22Rv1 (cell line): ENCODE data around the gene MAPK1.
"Not testable (repeated sequence)": the region's sequence is repeated elsewhere in the genome, so short reads cannot be mapped to it uniquely, and the experiment has no call there.

Experiments
- CTCF ChIP-seq: fragments of 450-650 bp; IDR thresholded peaks from 2 replicates; pipeline ENCODE4 v1.5.1; 2017; ENCODE audit warnings: mild to moderate bottlenecking
- ZFX ChIP-seq: fragments of 450-650 bp; IDR thresholded peaks from 2 replicates; pipeline ENCODE4 v1.6.1; 2017; ENCODE audit warnings: antibody characterized with exemption, borderline replicate concordance

- TF ChIP-seq CTCF, ZFX: not testable (repeated sequence)
Observed at GRCh38 chr22:21805325-21805724, 62.1 kb downstream of the MAPK1 start.
